T1000 (cell line): ENCODE data around the gene PIK3R5.

Experiments
- DNase-seq: peaks from one replicate; lab custom pipeline; 2025; ENCODE audit warnings: mixed read lengths; lab: John Stamatoyannopoulos, UW

Gene PIK3R5

DNA sequence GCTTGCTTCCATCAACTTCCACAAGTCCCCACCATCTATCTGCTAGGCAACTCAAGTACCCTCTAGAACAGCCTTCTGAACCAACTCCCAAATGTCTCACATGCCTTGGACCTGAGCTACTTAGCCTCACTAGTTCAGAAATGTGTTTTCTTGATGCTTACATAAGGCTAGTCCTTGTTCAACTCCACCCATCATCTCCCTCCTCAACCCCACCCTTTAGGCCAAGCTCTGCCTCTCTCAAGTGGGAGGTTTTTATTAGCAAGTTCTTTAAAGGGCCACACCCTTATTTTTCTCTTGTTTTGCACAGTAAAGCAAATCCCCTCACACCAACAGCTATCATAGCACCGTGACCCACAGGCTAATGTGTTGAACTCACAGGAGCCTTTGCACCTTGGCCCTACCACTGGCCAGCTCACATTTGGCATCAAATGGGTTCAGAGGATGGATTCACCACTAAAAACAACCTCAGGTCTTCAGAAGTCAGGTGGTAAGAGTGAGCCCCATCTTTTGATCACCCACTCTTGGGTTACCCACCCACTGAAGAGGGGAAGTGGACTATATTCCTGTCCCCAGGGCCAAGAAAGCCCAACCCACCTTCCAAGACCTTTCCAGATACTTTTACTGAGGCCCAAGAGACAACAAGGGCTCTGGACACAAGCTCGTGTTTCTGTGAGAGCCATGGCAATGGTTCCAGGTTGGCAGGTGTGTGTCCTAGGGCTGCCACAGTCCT, 12.2 kb downstream of the PIK3R5 start:
- no peak for DNase-seq

GRCh38 chr17:8952191-8952590, 13.3 kb downstream of the PIK3R5 start:
- DNase-seq, result no peak

- DNase-seq, result no peak
Measured at GRCh38 chr17:8951206-8951605, 14.3 kb downstream of the PIK3R5 start.

- DNase-seq, result no peak
Measured at GRCh38 chr17:8949061-8949661, 16.3 kb downstream of the PIK3R5 start.

- no peak for DNase-seq
Measured at GRCh38 chr17:8948462-8948861, 17.0 kb downstream of the PIK3R5 start.

- no peak for DNase-seq
Measured at GRCh38 chr17:8947201-8947600, 18.3 kb downstream of the PIK3R5 start.

GRCh38 chr17:8946476-8946875, 19.0 kb downstream of the PIK3R5 start:
- no peak for DNase-seq

GRCh38 chr17:8946071-8946470, 19.4 kb downstream of the PIK3R5 start:
- no peak for DNase-seq

GRCh38 chr17:8944748-8945147, 20.8 kb downstream of the PIK3R5 start:
- DNase-seq, result no peak

GRCh38 chr17:8944083-8944482, 21.4 kb downstream of the PIK3R5 start:
- DNase-seq, result no peak

DNA sequence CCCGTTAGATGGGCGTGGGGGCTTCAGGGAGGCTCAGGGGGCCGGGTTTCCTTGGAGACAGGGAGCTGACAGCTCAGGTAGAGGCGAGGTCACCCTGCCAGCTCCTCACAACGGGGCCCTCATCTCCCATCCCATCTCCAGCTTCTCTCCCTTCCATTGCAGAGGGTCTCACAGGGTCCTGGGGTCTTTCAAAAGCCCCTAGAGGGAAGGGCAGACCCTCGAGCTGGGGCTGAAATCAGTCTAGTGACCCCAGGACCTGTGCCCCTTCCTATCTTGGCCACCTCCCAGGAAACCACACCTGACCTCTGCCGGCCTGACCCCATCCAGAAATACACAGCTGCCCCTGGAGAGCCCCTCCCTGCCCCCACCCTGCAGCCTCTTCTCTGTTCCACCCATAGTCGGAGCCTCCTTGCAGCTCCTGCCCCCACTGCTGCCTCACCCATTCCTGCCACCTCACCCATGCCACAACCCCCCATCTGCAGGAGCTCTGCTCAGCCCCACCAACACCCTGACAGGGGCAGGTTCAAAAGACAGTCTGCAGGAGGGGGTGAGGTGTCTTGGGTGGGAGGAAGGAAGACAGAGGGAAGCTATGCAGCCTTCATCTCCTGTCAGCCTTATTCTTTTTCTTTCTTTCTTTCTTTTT, 23.4 kb downstream of the PIK3R5 start:
- DNase-seq, result no peak

GRCh38 chr17:8941520-8941919, 24.0 kb downstream of the PIK3R5 start:
- DNase-seq, result no peak

DNA sequence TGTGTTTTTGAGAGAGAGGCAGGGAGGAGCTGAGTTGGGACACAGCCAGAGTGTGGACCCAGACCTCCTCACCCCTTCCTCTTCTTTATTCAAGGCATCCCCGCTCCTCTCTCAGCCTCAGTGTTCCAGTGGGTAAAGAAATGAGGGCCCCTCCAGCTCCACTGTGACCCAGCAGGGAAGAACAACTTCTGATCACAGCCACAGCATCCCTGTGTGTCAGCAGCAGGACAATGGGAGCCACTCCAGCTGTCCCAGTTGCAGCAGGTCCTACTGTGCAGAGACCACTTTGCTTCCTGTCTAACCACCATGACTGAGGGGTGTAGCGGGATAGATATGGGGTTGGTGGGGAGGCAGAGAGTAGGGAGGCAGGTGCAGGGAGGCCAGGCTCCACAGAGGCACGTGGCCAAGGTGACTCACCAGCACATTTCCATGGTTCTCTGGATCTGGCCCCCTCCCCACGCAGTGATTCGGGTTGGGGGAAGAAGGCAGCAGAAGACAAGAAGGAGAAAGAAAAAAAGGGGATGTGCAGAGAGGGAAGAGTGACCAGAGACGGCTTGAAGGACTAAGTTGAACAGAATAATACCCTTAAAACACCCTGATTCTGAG, 24.5 kb downstream of the PIK3R5 start:
- no peak for DNase-seq

GRCh38 chr17:8939496-8940334, 25.8 kb downstream of the PIK3R5 start:
- DNase-seq, result no peak

DNA sequence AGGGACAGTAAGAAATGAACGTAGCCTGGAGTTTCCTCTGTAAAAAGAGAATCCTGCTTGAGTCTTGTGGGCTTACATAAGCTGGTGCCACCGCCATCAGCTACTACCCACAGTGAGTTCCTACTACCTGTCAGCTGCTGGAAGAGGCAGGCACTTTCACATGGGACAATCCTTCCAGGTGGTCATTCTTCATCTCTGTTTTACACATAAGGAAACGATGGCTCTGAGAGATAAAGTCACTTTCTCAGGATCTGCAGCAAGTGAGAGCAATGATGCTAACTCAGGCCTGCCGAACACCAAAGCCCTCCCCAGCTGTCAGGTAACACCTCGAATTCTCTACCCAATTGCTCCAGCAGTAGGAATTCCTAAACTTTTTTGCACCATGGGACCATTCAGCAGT, 26.6 kb downstream of the PIK3R5 start:
- DNase-seq, result no peak

- no peak for DNase-seq
Measured at GRCh38 chr17:8935191-8935590, 30.3 kb downstream of the PIK3R5 start.

GRCh38 chr17:8934346-8934745, 31.2 kb downstream of the PIK3R5 start:
- no peak for DNase-seq

DNA sequence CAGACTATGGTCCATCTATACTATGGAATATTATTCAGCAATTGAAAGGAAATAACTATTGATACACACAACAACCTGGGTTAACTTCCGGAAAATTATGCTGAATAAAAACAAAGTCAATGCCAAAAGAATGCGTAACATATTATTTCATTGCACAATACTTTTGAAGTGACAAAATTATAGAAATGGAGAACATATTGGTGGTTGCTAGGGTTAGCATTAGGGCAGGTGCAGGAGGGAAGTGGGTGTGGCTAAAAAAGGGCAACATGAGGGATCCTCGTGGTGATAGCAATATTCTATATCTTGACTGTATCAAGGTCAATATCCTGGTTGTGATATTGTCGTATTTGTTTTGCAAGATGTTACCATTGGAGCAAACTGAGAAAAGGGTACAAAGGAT, 34.9 kb downstream of the PIK3R5 start:
- no peak for DNase-seq

- no peak for DNase-seq
Measured at GRCh38 chr17:8928347-8928746, 37.2 kb downstream of the PIK3R5 start.

DNA sequence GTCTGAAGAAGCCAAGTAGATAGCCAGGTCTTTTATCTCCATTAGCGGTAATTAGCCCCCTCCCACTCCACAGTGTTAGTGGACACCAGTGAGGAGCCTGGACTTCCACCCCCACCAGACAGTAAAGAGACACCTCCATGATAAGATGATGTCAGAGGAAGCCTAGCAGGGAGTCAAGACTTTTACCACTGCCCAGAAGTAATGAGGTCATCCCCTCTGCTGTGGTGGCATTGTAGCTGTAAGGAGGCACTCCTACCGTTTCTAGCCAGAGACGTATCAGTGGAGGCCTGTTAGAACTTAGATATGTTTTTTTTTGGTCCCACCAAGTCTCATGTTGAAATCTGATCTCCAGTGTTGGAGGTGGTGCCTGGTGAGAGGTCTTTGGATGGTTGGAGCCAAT, 38.1 kb downstream of the PIK3R5 start:
- no peak for DNase-seq

- DNase-seq, result no peak
Measured at GRCh38 chr17:8925808-8926207, 39.7 kb downstream of the PIK3R5 start.

GRCh38 chr17:8925141-8925540, 40.4 kb downstream of the PIK3R5 start:
- DNase-seq, result no peak
